ENCODE results near the gene SLC15A3. TPM values are rescaled to one million over a fixed set of nuclear protein-coding genes. Genes with fewer than 3 reads are reported as not detected.

SLC15A3 gene
- total and polyA plus RNA-seq, 2 experiments from 2014 or later = 14.2 to 15.8 TPM

DNA sequence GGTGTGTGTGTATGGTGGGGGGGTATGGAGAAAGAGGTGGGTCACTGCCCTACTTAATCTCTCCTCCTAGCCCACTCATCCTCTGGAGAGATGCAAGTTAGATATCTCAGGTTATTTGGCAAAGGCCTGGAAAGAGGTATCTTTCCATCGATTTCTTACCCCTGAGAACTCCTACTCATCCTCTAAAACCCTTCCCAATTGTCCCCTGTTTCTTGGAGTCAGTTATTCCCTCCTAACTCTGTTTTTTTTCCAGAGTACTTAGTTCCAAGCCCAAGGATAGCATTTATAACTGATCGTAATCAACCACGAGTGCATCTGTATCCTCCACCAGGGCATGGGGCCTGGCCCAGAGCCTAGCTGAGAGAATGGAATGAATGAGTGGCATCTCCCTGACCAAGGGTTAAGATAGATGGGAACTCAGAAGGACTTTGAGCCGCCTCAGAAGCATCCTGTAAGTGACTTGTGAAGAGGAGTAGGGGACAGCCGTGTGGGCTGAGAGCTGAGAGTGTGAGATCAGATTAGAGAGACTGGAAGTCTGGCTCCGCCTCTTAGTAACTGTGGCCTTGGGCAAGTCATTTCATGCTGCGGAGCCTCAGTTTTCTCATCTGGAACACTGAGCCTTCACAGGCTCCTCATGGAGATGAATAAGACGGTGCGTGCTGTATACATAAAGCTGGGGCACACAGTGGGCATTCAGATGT, 35.8 kb upstream of the SLC15A3 start:
- Mint-ChIP-seq H3K4me1 (no peaks in the 10 kb centered on the region), H3K27ac (no peak overlapping the region), H3K4me3 (no peak overlapping the region), H3K27me3 (ENCODE audit: insufficient read depth, low read depth, poor library complexity) (peaks cover 5% of the 10 kb centered on the region), H3K36me3 (ENCODE audit: low read depth) (no peaks in the 10 kb centered on the region), H3K9me3 (no peaks in the 10 kb centered on the region)
- H3K36me3 ChIP-seq (ENCODE audit: insufficient read depth) = no peaks in the 10 kb centered on the region
- H3K27ac ChIP-seq (ENCODE audit: low read depth) = no peak overlapping the region
- H3K27me3 ChIP-seq (ENCODE audit: insufficient read depth) = no peaks in the 10 kb centered on the region
- no peaks in the 10 kb centered on the region for H4K20me1 ChIP-seq (replicated peaks; ENCODE audit: insufficient read depth)
- TF ChIP-seq, protein P1, sequence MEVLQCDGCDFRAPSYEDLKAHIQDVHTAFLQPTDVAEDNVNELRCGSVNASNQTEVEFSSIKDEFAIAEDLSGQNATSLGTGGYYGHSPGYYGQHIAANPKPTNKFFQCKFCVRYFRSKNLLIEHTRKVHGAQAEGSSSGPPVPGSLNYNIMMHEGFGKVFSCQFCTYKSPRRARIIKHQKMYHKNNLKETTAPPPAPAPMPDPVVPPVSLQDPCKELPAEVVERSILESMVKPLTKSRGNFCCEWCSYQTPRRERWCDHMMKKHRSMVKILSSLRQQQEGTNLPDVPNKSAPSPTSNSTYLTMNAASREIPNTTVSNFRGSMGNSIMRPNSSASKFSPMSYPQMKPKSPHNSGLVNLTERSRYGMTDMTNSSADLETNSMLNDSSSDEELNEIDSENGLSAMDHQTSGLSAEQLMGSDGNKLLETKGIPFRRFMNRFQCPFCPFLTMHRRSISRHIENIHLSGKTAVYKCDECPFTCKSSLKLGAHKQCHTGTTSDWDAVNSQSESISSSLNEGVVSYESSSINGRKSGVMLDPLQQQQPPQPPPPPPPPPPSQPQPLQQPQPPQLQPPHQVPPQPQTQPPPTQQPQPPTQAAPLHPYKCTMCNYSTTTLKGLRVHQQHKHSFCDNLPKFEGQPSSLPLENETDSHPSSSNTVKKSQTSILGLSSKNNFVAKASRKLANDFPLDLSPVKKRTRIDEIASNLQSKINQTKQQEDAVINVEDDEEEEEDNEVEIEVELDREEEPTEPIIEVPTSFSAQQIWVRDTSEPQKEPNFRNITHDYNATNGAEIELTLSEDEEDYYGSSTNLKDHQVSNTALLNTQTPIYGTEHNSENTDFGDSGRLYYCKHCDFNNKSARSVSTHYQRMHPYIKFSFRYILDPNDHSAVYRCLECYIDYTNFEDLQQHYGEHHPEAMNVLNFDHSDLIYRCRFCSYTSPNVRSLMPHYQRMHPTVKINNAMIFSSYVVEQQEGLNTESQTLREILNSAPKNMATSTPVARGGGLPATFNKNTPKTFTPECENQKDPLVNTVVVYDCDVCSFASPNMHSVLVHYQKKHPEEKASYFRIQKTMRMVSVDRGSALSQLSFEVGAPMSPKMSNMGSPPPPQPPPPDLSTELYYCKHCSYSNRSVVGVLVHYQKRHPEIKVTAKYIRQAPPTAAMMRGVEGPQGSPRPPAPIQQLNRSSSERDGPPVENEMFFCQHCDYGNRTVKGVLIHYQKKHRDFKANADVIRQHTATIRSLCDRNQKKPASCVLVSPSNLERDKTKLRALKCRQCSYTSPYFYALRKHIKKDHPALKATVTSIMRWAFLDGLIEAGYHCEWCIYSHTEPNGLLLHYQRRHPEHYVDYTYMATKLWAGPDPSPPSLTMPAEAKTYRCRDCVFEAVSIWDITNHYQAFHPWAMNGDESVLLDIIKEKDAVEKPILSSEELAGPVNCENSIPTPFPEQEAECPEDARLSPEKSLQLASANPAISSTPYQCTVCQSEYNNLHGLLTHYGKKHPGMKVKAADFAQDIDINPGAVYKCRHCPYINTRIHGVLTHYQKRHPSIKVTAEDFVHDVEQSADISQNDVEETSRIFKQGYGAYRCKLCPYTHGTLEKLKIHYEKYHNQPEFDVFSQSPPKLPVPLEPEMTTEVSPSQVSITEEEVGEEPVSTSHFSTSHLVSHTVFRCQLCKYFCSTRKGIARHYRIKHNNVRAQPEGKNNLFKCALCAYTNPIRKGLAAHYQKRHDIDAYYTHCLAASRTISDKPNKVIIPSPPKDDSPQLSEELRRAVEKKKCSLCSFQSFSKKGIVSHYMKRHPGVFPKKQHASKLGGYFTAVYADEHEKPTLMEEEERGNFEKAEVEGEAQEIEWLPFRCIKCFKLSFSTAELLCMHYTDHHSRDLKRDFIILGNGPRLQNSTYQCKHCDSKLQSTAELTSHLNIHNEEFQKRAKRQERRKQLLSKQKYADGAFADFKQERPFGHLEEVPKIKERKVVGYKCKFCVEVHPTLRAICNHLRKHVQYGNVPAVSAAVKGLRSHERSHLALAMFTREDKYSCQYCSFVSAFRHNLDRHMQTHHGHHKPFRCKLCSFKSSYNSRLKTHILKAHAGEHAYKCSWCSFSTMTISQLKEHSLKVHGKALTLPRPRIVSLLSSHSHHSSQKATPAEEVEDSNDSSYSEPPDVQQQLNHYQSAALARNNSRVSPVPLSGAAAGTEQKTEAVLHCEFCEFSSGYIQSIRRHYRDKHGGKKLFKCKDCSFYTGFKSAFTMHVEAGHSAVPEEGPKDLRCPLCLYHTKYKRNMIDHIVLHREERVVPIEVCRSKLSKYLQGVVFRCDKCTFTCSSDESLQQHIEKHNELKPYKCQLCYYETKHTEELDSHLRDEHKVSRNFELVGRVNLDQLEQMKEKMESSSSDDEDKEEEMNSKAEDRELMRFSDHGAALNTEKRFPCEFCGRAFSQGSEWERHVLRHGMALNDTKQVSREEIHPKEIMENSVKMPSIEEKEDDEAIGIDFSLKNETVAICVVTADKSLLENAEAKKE (CRISPR knock-in tag; IDR thresholded peaks at IDR 0.05) = no peak
- TF ChIP-seq, protein P2, sequence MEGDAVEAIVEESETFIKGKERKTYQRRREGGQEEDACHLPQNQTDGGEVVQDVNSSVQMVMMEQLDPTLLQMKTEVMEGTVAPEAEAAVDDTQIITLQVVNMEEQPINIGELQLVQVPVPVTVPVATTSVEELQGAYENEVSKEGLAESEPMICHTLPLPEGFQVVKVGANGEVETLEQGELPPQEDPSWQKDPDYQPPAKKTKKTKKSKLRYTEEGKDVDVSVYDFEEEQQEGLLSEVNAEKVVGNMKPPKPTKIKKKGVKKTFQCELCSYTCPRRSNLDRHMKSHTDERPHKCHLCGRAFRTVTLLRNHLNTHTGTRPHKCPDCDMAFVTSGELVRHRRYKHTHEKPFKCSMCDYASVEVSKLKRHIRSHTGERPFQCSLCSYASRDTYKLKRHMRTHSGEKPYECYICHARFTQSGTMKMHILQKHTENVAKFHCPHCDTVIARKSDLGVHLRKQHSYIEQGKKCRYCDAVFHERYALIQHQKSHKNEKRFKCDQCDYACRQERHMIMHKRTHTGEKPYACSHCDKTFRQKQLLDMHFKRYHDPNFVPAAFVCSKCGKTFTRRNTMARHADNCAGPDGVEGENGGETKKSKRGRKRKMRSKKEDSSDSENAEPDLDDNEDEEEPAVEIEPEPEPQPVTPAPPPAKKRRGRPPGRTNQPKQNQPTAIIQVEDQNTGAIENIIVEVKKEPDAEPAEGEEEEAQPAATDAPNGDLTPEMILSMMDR (conservative IDR thresholded peaks at IDR 0.05; ENCODE audit: low read depth in 2 of 2) = no peak
- TF ChIP-seq EZH2phosphoT487 (IDR thresholded peaks at IDR 0.05; ENCODE audit: unreplicated experiment) = no peak
- no peak for TF ChIP-seq NANOG (IDR thresholded peaks at IDR 0.05; ENCODE audit: borderline replicate concordance)
- no peak for TF ChIP-seq STAT1 (IDR thresholded peaks at IDR 0.05; ENCODE audit: unreplicated experiment)
- TF ChIP-seq ZNF114 (CRISPR knock-in tag; IDR thresholded peaks at IDR 0.05) = no peak
- TF ChIP-seq JUNB (IDR thresholded peaks at IDR 0.05; ENCODE audit: unreplicated experiment) = no peak
- TF ChIP-seq ZNF331 (CRISPR knock-in tag; IDR thresholded peaks at IDR 0.05; ENCODE audit: low read depth) = no peak
- DNase-seq (ENCODE audit: low spot score) = no peak
- no peaks in the 10 kb centered on the region for H3K4me1 ChIP-seq (ENCODE audit: insufficient read depth)
- H3K4me2 ChIP-seq = no peak overlapping the region
- H2AFZ ChIP-seq = no peak overlapping the region
- H3F3A ChIP-seq (replicated peaks; ENCODE audit: low read depth) = no peaks in the 10 kb centered on the region
- no peak for ATAC-seq
- no peaks in the 10 kb centered on the region for H3K79me2 ChIP-seq (replicated peaks; ENCODE audit: insufficient read depth)
- no peak overlapping the region for H3K4me3 ChIP-seq
- H3K9me2 ChIP-seq (ENCODE audit: insufficient read depth) = no peaks in the 10 kb centered on the region
